Measurements from ENCODE around the gene ACKR3.

ACKR3 gene

DNA sequence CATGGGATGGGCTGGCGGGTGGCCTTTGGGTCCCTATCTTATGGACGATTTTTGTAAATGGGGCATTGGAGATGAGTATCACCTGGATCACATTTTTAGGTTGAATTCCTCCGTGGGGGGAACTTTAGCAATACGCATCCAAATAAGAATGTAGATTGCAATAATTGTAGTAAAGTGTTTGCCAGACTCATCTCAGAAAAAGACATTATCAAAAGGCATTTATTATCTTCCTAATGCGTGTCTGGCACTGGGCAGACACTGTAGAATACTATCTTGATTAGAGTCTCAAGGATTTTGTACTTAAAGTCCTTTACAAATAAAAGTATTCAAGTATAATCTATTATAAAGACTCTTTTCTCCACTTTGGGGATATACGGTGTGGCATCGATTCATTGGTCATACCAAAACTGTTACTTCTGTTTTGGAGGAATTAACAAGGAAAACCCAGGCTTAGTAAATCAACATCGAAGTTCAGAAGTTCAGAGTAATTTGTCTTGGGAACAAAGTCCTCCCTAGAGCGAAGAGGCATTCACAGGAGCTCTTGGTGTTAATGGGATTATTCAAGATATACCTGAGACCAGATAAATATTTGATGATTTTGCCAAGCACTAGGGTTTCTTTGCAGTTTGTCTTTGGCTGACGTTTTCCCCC is 578 bp upstream of the ACKR3 start:
- no peak for DNase-seq (ENCODE audit: low read depth in 3 of 3, low spot score in 1 of 3)

DNA sequence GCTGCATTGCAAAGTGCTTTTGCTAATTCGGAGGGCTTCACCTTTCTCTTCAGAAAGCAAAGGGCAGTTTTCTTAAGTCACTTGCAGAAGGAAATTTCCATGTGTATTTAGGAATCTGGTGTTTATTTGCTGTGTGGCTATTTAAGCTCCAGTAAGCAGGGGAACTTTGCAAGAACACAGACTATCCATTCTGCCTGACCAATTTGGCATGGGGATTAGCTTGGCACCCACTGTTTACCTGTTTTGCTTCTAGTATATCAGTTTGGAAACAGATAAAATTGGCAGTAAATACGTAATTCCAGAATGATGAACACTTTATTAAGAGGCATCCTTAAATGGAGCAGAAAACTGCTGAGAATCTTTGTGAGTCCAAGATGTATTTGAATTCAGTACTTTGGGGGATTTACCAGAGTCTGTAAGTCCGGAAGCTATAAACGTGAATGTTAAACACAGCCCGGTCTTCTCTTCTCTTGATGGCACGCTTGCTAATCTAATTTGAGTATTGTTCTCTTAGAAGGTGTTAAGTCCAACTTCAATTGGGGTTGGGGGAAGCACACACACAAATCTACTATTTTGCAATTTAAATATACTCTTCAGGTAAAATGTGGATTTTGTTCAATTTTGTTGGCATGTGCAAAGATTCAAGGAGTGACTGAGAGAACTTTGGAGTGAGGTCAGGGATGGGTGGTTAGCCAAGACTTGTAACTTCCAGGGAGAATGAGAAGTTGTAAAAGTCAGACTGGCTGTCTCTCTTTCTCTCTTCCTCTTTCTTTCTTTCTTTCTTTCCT is 650 bp downstream of the ACKR3 start:
- DNase-seq (ENCODE audit: low read depth in 3 of 3, low spot score in 1 of 3): no peak

DNA sequence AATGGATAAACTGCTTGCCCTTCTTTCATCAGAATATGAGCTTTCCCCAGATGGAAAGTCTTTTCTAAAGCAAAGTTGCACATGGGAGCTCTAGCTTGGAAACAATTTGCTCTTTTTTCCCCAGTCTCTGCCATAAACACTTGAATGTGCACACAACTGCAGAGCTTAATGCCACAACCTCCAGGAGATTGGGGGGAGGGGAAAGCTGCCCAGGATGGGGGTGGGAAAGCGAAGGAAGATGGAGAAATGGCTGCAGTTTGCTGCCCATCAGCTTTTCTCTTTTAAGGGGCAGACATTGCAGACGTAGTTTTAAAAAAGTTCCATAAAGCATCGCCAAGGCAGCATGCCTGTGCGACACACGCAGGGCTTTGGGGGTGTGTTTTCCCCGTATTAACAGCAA is 1.5 kb downstream of the ACKR3 start:
- no peak for DNase-seq (ENCODE audit: low read depth in 3 of 3, low spot score in 1 of 3)

DNA sequence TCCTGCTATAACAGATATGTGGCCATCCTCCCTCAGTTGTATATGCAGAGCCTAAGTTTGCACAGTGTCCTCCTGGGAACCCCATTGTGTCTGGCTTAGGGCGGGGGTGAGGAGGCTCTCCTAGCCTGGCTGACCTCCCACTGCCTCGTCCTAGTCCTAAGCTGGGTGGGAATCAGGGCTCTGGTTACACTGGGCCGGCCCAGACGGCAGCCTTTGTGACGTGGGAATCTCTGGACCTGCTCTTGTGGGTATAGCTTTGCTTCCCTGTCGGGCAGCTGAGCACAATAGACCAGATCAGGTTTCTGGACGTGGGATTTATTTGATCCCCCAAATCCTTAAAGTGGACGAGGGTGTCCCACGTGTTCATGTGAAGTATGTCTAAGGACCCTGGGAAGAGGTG is 2.9 kb downstream of the ACKR3 start:
- DNase-seq (ENCODE audit: low read depth in 3 of 3, low spot score in 1 of 3): no peak

DNA sequence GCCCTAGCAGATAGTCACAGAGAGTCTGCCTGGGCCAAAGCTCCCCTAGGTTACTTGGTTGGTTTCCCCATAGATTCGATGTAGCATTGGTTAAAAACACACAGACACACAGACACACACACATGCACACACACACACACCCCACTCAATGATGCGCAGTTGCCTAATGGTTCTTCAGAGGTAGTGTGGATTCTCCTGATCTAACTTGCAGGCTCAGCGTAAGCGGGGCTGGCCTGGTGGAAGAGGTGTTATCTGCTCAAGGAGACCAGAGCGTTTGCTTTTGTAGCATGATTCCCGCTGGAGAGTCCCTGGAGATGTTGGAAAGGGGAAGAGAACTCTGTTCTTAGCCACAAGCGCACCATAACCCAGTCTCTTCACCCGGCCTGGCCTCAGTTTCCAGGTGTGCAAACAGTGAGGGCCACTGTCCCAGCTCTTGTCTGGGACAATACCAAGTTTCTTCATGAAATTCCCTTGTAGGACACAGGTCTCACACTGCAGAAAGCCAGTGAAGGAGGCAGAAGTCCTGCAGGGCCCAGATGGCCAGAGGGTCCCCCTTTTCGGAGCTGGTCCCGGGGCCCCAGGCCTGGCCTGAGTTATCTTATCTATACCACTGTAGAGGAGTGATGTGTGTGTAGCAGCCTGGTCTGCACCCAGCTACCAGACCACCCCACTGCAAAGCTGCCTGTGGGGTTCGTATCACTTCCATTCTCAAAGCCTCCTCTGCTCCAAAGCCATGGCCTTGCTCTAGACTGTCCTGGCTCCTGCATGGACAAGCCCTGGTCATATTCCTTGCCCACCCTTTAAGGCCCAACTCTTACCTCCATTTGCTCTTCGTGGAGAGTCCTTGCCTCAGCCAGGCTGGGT is 3.7 kb downstream of the ACKR3 start:
- no peak for DNase-seq (ENCODE audit: low read depth in 3 of 3, low spot score in 1 of 3)

DNA sequence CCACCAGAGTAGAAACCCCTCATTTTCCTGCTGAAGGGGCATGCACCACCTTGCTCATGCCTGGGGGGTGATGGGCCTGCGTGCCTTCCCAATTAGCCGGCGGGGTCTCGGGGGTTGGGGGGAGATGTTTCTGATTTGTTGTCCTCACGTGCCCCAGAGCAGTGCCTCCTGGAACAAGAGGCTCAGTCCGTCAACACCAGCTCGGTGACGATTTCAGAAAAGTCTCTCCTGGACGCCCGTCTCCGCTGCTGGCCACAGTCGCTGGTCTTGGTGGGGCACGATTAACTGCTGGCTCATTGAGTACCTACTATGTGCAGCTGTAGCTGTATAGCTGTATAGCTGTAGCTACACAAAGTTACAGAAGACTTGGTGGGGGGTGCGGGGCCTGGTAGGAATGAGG is 4.4 kb downstream of the ACKR3 start:
- no peak for DNase-seq (ENCODE audit: low read depth in 3 of 3, low spot score in 1 of 3)

DNA sequence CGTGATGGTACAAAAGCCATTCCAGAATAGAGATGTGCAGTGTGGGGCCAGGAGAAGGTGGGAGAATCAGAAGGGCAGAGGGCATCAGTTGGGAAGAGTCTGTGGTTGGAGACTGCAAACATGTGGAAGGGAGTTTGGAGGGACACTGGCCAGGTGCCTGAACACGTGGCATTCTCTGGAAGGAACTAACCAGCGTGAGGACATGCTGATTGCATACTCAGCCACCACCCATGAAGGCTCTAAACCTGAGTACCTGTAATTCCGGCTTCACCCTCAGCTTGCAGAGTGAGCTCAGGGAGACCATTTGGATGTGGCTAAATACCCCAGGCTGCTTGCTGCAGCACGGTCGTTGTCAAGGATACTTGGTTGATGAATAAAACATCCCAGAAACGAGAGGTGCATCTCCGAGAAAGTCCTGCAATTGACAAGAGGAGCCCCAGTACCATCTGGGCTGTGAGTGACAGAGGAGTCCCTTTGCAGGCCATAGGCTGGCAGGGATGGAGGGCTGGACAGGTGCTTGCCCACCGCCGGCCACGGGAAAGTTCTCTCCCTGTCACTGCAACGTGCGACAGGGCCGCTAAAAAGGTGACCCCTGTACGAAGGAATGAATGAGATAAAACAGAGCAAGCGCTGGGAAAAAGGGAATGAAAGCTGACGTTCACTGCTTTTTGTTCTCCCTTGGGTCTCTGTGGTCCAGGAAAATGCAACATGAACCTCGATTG is 5.0 kb downstream of the ACKR3 start:
- no peak for DNase-seq (ENCODE audit: low read depth in 3 of 3, low spot score in 1 of 3)

DNA sequence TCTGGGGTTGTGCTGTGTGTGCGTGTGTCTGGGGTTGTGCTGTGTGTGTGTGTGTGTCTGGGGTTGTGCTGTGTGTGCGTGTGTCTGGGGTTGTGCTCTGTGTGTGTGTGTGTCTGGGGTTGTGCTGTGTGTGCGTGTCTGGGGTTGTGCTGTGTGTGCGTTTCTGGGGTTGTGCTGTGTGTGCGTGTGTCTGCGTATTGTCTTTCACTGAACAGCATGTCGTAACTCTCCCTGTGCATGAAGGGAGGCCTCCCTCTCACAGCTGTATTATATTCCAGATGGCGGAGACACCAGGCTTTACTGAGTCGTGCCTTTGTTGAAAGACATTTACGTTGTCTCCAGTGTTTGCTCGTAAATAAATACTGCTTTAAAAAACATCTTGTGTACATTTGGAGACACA is 5.9 kb downstream of the ACKR3 start:
- no peak for DNase-seq (ENCODE audit: low read depth in 3 of 3, low spot score in 1 of 3)

DNA sequence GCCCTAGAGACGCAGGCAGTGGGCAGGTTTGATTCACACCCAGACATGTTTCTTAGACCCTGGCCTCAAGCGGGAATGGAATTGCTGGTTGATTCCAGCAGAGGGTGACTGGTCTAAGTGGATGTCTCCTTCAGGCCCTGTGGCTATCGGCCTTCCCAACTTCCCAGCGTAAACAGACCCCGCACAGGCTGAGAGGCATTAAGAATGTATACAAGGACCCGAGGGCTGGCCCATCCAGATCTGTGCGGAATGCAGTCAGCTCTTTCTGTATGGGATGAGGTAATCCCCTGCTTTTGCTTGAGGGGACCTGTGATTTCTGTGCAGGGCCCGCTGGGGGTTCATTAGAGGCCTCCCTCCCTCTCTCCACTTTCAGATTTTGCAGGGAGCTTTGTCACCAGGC is 6.5 kb downstream of the ACKR3 start:
- no peak for DNase-seq (ENCODE audit: low read depth in 3 of 3, low spot score in 1 of 3)

DNA sequence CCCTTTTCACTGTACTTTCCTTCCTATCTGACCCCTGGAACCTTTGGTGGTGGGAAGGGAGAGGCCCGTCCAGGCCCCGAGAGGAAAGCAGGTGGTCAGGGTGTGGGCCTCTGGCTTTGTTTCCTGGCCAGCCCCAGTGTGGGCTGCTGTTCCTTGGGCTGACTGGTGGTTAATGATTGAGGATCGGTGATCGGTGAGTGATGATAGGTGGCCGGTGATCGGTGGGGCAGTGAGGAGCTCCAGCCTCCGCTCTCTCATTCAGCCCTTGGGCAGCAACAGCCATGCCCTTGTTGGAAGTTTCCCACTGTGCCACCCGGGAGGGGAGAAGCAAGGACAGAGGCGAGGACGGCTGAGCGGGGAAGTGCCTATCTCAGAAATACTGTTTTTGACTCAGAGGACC is 7.3 kb downstream of the ACKR3 start:
- no peak for DNase-seq (ENCODE audit: low read depth in 3 of 3, low spot score in 1 of 3)

DNA sequence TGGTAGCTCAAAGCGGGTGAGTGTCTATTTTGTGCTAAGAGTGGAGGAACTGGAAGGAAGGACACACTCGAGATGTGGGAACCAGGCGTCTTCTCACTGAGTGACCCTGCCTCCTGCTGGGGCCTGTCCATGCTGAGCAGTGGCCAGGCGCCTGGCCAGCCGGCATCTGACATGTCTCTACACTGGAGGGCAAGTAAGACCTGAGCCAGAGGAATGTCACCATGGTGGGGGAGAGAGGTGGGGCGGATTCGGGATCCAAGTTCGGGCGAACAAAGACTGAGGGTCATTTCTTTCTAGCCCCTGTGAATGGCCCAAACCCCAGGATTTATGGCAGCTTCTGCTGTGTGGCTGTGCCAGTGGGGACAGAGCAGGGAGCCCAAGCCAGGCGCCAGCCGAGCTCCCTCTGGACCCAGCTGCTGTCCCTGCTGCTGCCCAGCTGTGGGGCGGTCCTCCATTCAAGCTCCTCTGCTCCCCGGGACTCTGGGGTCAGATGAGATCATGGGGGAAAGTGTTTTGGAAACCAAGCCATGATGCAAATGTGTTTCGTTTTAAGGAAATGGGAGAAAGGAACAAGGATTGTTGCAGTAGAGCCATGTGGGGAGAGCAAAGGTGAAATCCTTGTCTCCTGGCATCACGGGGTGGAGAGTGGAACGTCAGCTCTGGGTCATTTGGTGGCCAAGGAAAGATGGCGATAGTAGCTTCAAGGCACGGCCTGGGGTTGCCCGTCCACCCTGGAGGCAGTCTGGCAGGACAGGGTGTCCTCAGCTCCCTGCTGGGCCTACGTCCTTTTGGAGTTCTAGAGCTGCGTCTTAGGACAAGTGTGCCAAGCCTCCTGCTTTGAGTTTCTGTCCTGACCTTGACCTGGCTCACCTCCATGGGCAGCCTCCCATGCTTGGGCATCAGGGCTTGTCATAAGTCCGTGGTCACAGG is 8.1 kb downstream of the ACKR3 start:
- DNase-seq (ENCODE audit: low read depth in 3 of 3, low spot score in 1 of 3): no peak

DNA sequence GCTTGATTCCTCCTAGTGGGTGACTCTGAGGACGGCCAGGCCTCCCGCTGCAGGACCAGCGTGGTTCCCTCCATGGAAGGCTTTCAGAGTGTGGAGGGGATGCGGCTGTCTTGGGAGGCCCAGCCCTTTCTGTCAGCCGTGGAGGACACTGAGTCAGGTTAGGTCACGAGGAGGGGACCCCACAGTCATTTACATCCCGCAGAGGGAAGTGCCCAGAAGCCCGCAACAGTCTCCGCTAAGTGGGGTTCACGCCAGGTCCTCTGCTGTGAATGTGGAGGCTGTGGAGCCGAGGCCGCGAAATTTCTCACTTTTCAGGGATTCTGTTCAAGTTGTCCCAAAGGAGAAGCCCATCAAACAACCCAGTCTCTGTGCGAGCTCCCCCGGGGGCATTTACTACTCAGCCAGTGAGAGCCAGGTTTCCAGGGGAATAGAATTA is 8.8 kb downstream of the ACKR3 start:
- DNase-seq (ENCODE audit: low read depth in 3 of 3, low spot score in 1 of 3): no peak

DNA sequence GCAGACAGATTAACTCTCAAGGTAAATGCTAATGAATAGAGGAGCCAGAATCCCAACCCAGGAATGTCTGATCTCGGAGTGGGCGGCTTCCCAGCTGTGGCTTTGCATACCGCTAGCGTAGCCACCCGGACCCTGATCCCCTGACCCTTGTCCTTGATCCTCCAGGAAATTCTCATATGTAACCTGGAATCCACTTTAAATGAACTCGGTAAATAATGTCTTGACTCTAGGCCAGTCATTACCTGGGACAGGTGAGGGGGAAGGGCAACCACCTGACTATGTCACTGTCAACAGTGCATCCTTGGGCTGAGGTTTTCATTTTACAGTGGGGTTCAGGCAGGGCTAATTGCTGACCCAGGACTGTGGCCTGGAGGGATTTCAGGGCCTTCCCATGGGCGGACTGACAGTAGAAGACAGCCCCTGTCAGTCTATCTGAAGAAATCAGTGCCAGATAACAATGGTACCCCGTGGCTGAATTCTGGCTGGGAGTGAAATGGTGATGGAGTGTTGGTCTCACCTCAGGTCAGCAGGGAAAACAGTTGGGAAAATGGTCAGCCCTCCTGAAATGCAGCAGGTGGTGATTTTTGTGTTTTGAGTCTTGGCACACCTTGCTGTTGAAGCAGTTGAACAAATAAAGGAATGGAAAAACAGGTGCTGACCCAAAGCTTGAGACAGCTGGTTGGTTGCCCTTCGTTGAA is 9.6 kb downstream of the ACKR3 start:
- no peak for DNase-seq (ENCODE audit: low read depth in 3 of 3, low spot score in 1 of 3)

DNA sequence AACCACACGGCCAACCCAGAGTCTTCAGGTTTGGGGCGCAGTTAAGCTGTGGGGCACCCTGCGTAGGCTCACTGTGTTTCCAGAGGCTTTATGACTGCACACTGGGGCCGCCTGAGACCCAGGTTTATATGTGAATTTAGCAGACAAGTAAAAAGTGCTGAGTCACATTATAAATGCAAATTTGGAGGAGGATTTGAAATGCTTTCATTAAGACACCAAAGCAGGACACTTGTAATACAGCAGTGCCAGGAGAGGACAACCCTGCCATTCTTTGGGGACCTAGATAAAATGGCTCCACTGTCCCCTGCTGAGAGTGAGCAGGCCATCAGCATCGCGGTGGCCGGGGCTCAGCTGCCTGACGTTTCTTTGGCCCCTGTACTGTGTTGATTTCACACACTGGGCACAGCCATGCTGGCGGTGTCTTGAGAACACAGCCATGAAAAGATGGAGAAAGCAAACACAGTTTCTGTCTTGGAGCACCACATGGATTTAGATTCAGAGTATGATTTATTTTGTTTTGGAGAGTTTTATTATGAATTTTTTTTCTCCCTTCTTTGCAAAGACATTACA is 10.2 kb downstream of the ACKR3 start:
- DNase-seq (ENCODE audit: low read depth in 3 of 3, low spot score in 1 of 3): no peak

DNA sequence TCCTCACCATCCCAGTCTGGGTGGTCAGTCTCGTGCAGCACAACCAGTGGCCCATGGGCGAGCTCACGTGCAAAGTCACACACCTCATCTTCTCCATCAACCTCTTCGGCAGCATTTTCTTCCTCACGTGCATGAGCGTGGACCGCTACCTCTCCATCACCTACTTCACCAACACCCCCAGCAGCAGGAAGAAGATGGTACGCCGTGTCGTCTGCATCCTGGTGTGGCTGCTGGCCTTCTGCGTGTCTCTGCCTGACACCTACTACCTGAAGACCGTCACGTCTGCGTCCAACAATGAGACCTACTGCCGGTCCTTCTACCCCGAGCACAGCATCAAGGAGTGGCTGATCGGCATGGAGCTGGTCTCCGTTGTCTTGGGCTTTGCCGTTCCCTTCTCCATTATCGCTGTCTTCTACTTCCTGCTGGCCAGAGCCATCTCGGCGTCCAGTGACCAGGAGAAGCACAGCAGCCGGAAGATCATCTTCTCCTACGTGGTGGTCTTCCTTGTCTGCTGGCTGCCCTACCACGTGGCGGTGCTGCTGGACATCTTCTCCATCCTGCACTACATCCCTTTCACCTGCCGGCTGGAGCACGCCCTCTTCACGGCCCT is 11.2 kb downstream of the ACKR3 start:
- DNase-seq (ENCODE audit: low read depth in 3 of 3, low spot score in 1 of 3): no peak

DNA sequence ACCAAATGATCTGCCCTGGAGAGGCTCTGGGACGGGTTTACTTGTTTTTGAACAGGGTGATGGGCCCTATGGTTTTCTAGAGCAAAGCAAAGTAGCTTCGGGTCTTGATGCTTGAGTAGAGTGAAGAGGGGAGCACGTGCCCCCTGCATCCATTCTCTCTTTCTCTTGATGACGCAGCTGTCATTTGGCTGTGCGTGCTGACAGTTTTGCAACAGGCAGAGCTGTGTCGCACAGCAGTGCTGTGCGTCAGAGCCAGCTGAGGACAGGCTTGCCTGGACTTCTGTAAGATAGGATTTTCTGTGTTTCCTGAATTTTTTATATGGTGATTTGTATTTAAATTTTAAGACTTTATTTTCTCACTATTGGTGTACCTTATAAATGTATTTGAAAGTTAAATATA is 11.9 kb downstream of the ACKR3 start:
- no peak for DNase-seq (ENCODE audit: low read depth in 3 of 3, low spot score in 1 of 3)

DNA sequence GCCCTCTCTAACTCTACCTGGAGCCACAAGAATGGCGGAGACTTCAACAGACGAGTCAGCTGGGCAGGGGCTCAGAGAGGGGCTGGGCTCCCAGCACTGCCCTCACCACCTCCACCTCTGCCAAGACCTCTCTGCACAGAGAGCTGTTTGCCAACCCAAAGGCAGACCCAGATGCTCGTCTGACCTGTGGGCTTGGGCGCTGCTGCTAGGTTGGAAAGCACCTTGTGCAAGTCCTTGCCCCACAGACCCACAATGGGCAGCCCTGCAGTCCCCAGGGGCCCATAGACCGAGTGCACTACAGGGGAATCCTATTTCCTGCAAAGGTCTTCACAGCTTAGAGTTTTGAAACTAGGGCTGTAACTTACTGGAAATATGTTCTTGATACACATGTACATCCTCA is 13.3 kb downstream of the ACKR3 start:
- no peak for DNase-seq (ENCODE audit: low read depth in 3 of 3, low spot score in 1 of 3)

DNA sequence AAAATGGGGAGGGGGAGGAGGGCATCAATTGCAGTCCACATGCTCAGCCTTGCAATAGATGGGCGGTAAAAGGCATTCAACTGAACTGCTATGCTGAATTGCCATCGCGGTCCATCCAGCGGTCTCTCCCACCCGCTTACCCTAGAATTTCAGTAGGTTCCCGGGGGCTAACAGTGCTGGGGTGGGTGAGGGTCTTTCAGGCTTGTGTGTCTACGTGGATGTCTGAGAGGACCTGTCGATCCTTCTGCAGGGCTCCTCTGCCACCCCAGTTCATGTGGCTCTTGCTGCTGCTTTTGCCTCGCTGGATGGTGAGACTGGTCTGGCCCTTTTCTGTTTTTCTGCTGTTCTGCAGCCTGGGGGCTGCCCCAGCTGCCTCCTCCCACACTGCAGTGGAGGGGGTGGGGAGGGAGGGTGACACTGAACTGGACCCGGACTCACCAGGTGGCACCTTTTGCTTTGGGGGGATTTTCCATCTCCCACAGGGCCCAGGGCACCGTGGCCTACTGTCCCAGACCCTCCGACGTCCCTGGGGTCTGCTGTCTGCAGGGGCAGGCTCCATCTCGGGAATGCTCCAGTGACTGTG is 14.1 kb downstream of the ACKR3 start:
- DNase-seq (ENCODE audit: low read depth in 3 of 3, low spot score in 1 of 3): no peak
